ENCODE measurements around the gene PSMC5. TPM values are rescaled to one million over a fixed set of nuclear protein-coding genes. Genes with fewer than 3 reads are reported as not detected.

PSMC5 gene
- polyA plus RNA-seq, 1 donor from 2014 or later = 69.5 TPM

- Histone ChIP-seq H3K9ac (ENCODE audit: low read length) (no peak overlapping the region), H2AFZ (ENCODE audit: low read depth, low read length) (no peak overlapping the region), H3F3A (ENCODE audit: insufficient read depth, low read length, poor library complexity, severe bottlenecking) (peaks cover 4% of the 10 kb centered on the region), H3K4me2 (ENCODE audit: low read length) (no peak overlapping the region), H3K4me3 (ENCODE audit: low read length) (no peak overlapping the region), H3K27ac (ENCODE audit: low read length) (no peak overlapping the region), H3K79me2 (replicated peaks; ENCODE audit: insufficient read depth, low read length) (peaks cover 22% of the 10 kb centered on the region), H3K9me2 (ENCODE audit: insufficient read depth, low read length) (no peaks in the 10 kb centered on the region), H3K27me3 (ENCODE audit: insufficient read depth, low read depth, low read length) (no peaks in the 10 kb centered on the region), H3K36me3 (ENCODE audit: insufficient read depth, low read length) (no peaks in the 10 kb centered on the region), H4K20me1 (ENCODE audit: insufficient read depth) (no peaks in the 10 kb centered on the region), H3K9me3 (ENCODE audit: low read length) (no peaks in the 10 kb centered on the region)
- TF ChIP-seq MXI1 (conservative IDR thresholded peaks at IDR 0.05; ENCODE audit: poor library complexity, severe bottlenecking) (no peak), CTCF (IDR thresholded peaks at IDR 0.05; ENCODE audit: poor library complexity, severe bottlenecking) (no peak), TAF1 (IDR thresholded peaks at IDR 0.05; ENCODE audit: low read depth) (no peak), POLR2AphosphoS5 (IDR thresholded peaks at IDR 0.05) (no peak), RAD21 (conservative IDR thresholded peaks at IDR 0.05) (no peak), SMC3 (conservative IDR thresholded peaks at IDR 0.05; ENCODE audit: poor library complexity) (no peak), REST (IDR thresholded peaks at IDR 0.05; ENCODE audit: borderline replicate concordance) (no peak), EZH2 (IDR thresholded peaks at IDR 0.05; ENCODE audit: borderline replicate concordance, insufficient read depth, low read length, poor library complexity, severe bottlenecking) (no peak), EP300 (conservative IDR thresholded peaks at IDR 0.05; ENCODE audit: poor library complexity, severe bottlenecking) (no peak)
These were observed 2.9 kb upstream of the PSMC5 start for GRCh38 chr17:63824362-63824761.

DNA sequence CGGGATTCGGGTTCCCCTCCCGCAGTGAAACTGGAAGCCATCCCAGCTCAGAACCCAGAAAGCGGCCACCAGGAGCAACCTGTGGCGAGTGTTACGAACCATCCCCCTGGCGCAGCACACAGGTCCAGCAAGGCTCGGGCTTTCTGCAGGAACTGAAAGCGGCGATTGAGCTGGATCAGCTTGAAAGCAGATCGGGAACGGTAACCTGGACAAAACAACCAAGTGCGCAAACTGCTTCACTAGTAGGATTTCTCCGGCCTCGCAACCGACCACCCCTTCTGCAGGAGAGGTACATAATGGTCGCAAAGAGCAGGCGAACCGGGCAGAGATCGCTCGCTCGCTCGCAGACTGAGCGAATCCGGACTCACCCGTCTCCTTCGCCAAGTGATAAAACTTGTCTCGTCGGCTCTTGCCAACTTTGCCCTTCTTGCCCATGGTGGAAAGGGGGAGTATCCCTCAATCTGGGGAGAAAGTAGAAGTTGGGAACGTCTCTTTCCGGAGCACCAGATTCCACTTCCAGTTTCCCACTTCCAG lies 696 bp upstream of the PSMC5 start:
- peak overlapping the region; percentile 58 for H2AFZ ChIP-seq (ENCODE audit: low read depth, low read length)
- no peaks in the 10 kb centered on the region for H3K9me2 ChIP-seq (ENCODE audit: insufficient read depth, low read length)
- H3K4me3 ChIP-seq (ENCODE audit: low read length) = peak overlapping the region; percentile 90
- peak overlapping the region; percentile 90 for H3K9ac ChIP-seq (ENCODE audit: low read length)
- H3K9me3 ChIP-seq (ENCODE audit: low read length) = no peaks in the 10 kb centered on the region
- H3K27me3 ChIP-seq (ENCODE audit: insufficient read depth, low read depth, low read length) = no peaks in the 10 kb centered on the region
- peak overlapping the region; percentile 79 for H3K4me2 ChIP-seq (ENCODE audit: low read length)
- H3K79me2 ChIP-seq (replicated peaks; ENCODE audit: insufficient read depth, low read length) = peaks cover 26% of the 10 kb centered on the region
- peaks cover 4% of the 10 kb centered on the region for H3F3A ChIP-seq (ENCODE audit: insufficient read depth, low read length, poor library complexity, severe bottlenecking)
- TF ChIP-seq TAF1 (IDR thresholded peaks at IDR 0.05; ENCODE audit: low read depth) (no peak), CTCF (IDR thresholded peaks at IDR 0.05; ENCODE audit: poor library complexity, severe bottlenecking) (no peak), SMC3 (conservative IDR thresholded peaks at IDR 0.05; ENCODE audit: poor library complexity) (no peak), REST (IDR thresholded peaks at IDR 0.05; ENCODE audit: borderline replicate concordance) (no peak), RAD21 (conservative IDR thresholded peaks at IDR 0.05) (no peak), EZH2 (IDR thresholded peaks at IDR 0.05; ENCODE audit: borderline replicate concordance, insufficient read depth, low read length, poor library complexity, severe bottlenecking) (no peak), EP300 (conservative IDR thresholded peaks at IDR 0.05; ENCODE audit: poor library complexity, severe bottlenecking) (no peak)
- no peaks in the 10 kb centered on the region for H4K20me1 ChIP-seq (ENCODE audit: insufficient read depth)
- no peaks in the 10 kb centered on the region for H3K36me3 ChIP-seq (ENCODE audit: insufficient read depth, low read length)
- H3K27ac ChIP-seq (ENCODE audit: low read length) = peak overlapping the region; percentile 93
